HG03045 (cell line): ENCODE data around the gene UBL5.

Experiments
- ATAC-seq: cut with Tn5 transposase; IDR thresholded peaks from one replicate; pipeline ENCODE4 v1.9.1; 2021; ENCODE audit warnings: mild to moderate bottlenecking, moderate library complexity; ENCODE audit not compliant: unreplicated experiment

UBL5 gene

GRCh38 chr19:9878511-9879196 lies 50.9 kb downstream of the UBL5 start:
- no peak for ATAC-seq
